ENCODE measurements around the gene KMT2B.

Gene KMT2B

DNA sequence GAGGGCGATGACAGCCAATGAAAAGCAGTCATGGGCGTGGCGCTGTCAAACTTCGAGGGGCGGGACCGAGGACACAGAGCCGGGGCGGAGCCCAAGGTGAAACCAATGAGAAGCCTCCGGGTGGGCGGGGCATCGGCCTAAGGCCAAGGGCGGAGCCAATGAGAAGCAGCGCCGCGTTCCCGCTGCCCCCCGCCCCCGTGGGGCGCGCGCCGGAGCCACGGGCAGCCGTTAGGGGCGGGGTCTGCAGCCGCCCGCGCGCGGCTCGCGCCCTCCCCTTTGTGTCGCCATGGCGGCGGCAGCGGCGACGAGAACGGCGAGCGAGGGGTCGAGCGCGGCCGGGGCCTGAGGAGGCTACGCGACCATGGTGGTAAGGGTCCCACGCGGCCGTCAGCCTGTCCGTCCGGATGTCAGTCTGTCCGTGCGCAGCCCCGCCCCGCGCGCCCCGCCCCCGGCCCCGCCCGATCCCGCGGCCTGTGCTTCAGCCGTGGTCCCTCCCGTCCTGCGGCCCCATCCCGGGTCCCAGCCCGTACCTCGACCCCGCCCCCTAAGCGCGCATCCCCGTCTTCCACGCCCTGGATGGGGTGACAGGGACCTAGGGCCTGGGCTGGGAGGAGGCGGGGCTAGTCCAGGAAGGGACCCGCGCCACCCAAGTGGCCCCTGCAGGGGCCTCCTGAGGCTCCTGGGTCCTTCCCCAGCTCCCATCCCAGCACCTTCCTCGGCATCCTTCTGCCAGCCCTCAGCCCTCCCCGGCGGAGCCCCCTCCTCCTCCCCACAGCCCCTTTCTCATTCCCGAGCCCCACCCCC lies 57.7 kb downstream of the KMT2B start, which contains the start of gene ARHGAP33:
Gene ARHGAP33 (plus strand): TSS at position 267 of the 804 bp plus-strand sequence. CDS start 95 bp downstream, at position 362.
- DNase-seq (ENCODE audit: insufficient read length, low spot score), result peak; percentile 99
- TF ChIP-seq POLR2A (IDR thresholded peaks at IDR 0.05; ENCODE audit: low read depth, low read length), result peak; percentile 72
- peak; percentile 75 for FAIRE-seq

DNA sequence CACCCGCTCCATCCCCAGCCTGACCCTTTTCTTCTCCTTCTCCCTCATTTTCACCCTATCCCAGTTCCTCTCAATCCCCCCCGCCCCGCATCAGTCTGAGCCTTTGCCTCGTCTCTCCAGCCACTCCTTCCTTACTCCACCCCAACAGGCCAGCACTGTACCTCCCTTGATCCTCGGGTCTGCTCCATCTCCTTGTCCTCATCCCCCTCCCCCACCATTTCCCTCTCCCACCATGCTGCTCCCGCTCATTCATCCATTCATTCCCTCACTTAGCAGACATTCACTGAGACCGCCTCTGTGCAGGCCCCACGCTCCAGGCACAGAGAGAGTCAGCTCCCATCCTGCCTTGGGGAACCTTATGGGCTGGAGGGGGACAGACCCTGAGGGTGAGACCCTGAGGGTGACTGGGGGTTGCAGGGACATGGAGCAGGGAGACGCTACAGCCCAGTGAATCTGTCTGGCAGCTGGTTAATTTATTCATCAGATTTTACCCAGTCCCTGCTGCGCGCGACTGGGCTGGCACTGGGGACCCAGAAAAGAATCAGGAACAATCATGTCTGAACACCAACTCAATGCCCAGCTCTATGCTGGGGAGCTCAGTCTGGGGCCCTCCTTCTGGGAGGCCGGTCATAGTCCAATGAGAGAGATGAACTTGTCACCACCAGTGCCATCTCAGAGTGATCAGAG lies 58.4 kb downstream of the KMT2B start:
- no peak for FAIRE-seq

GRCh38 chr19:35777086-35777841 lies 59.5 kb downstream of the KMT2B start:
- FAIRE-seq, result no peak

More for the DNA sequence above, 58.4 kb downstream of the KMT2B start:
- no peak for TF ChIP-seq POLR2A (IDR thresholded peaks at IDR 0.05; ENCODE audit: low read depth, low read length)
- no peak for DNase-seq (ENCODE audit: insufficient read length, low spot score)

DNA sequence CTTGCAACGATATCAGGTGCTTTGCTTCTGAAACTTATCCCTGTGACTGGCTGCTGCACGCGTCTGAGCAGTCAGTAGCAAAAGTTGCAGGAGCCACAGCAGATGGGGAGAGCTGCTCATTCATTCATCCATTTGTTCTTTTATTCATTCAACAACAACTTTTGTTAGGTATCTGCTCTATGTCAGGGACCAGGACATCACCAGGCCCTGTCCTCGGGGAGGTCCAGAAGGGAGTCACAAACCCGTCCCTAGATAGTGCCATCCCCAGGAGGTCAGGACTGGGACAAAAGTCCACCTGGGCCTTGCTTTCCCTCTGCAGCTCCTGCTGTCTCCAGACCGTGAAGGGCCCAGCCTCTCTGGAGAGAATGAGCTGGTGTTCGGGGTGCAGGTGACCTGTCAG lies 60.2 kb downstream of the KMT2B start:
- FAIRE-seq, result no peak
- no peak for TF ChIP-seq POLR2A (IDR thresholded peaks at IDR 0.05; ENCODE audit: low read depth, low read length)
- no peak for DNase-seq (ENCODE audit: insufficient read length, low spot score)

More at GRCh38 chr19:35777086-35777841, 59.5 kb downstream of the KMT2B start:
- TF ChIP-seq POLR2A (IDR thresholded peaks at IDR 0.05; ENCODE audit: low read depth, low read length), result no peak
- no peak for DNase-seq (ENCODE audit: insufficient read length, low spot score)

DNA sequence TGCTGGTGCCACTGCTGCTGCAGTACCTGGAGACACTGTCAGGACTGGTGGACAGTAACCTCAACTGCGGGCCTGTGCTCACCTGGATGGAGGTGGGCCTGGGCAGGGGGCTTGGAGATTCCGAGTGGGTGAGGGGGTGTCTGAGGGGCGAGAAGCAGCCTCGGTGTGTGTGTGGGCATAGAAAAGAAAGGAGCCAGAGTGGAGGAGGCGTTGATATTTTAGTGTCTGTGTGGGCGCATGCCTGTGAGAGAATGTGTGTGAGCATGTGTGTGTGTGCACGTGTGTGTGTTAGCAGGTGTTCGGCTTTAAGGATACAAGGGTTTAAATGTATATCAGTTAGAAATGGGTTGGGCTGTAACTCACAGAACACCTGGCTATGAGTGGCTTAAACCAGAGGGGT lies 61.2 kb downstream of the KMT2B start:
- no peak for DNase-seq (ENCODE audit: insufficient read length, low spot score)
- TF ChIP-seq POLR2A (IDR thresholded peaks at IDR 0.05; ENCODE audit: low read depth, low read length), result no peak
- no peak for FAIRE-seq

DNA sequence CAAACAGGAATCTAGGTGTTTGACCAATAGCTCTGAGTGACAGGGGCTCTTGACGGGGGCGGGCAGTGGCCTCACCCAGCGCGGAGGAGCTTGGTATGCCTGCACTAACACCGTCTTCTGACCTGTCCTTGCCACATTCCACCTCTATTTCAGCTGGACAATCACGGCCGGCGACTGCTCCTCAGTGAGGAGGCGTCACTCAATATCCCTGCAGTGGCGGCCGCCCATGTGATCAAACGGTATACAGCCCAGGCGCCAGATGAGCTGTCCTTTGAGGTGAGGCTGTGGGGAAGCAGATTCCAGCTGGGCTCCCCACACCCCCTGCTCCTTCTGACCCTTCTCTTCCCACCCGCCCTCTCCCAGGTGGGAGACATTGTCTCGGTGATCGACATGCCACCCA lies 62.3 kb downstream of the KMT2B start:
- no peak for DNase-seq (ENCODE audit: insufficient read length, low spot score)
- FAIRE-seq, result no peak
- no peak for TF ChIP-seq POLR2A (IDR thresholded peaks at IDR 0.05; ENCODE audit: low read depth, low read length)

DNA sequence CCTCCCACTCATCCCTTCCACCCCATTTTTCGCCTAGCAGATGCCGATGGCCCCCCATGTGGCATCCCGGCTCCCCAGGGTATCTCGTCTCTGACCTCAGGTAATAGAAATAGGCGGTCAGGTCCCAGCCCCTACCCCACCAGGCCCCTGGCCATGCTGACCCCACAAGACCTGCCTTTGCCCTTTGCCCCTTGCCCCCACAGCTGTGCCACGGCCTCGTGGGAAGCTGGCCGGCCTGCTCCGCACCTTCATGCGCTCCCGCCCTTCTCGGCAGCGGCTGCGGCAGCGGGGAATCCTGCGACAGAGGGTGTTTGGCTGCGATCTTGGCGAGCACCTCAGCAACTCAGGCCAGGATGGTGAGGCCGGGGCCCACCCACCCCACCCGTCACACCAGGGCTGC lies 62.9 kb downstream of the KMT2B start:
- no peak for DNase-seq (ENCODE audit: insufficient read length, low spot score)
- no peak for TF ChIP-seq POLR2A (IDR thresholded peaks at IDR 0.05; ENCODE audit: low read depth, low read length)
- no peak for FAIRE-seq

DNA sequence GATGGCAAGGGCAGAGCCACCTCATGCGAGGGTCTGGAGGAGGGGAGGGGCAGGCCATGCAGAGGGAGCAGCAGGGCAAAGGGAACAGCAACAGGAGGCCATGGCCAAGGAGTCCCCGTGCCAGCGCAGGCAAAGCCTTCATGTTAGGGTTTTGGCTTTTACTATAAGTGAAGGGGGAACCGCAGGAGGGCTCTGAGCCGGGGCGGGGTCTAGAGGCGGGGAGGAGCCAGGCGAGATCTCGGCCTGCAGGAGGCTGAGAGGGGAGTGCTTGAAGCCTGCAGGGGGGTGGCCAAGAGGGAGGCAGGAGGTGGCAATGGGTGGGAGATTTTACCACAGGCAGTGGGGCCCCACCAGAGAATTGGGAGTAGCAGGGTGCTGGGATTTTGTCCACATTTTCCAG lies 63.8 kb downstream of the KMT2B start:
- DNase-seq (ENCODE audit: insufficient read length, low spot score) (no peak), FAIRE-seq (no peak)
- TF ChIP-seq POLR2A (IDR thresholded peaks at IDR 0.05; ENCODE audit: low read depth, low read length), result no peak

DNA sequence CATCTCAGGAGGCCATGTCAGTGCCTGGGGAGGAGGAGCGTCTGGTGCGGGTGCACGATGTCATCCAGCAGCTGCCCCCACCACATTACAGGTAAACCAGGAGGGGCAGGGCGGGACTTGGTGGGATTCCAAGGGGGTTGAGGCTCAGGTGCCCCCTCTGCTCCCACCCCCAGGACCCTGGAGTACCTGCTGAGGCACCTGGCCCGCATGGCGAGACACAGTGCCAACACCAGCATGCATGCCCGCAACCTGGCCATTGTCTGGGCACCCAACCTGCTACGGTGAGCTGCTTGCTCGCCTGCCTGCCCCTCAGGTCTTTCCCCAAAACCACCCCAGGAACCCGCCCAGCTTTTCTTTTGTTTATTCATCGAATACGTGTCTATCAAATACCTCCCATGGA lies 64.8 kb downstream of the KMT2B start:
- no peak for DNase-seq (ENCODE audit: insufficient read length, low spot score)
- no peak for TF ChIP-seq POLR2A (IDR thresholded peaks at IDR 0.05; ENCODE audit: low read depth, low read length)
- no peak for FAIRE-seq

GRCh38 chr19:35783469-35784434 lies 65.9 kb downstream of the KMT2B start:
- TF ChIP-seq POLR2A (IDR thresholded peaks at IDR 0.05; ENCODE audit: low read depth, low read length), result no peak
- no peak for FAIRE-seq
- DNase-seq (ENCODE audit: insufficient read length, low spot score), result no peak

- no peak for TF ChIP-seq POLR2A (IDR thresholded peaks at IDR 0.05; ENCODE audit: low read depth, low read length)
- DNase-seq (ENCODE audit: insufficient read length, low spot score) (no peak), FAIRE-seq (no peak)
These were observed 66.9 kb downstream of the KMT2B start for GRCh38 chr19:35784503-35785338.

- DNase-seq (ENCODE audit: insufficient read length, low spot score), result no peak
- no peak for FAIRE-seq
- no peak for TF ChIP-seq POLR2A (IDR thresholded peaks at IDR 0.05; ENCODE audit: low read depth, low read length)
These were observed 67.5 kb downstream of the KMT2B start for GRCh38 chr19:35785339-35785627.
